Gastrocnemius medialis (tissue), 4 donors: ENCODE measurements around the gene PFKFB4.

Source experiments
- POLR2A ChIP-seq, 2 donors: fragments of 450-650 bp; IDR thresholded peaks; one replicate each; pipeline ENCODE4 v1.6.1; 2017; ENCODE audit warnings: antibody characterized with exemption in 2 of 2, mild to moderate bottlenecking in 2 of 2, moderate library complexity in 2 of 2
- TF ChIP-seq, protein P1 (sequence below), 5 experiments: fragments of 450-650 bp in 3 of 5; fragments of 200-600 bp in 2 of 5; sonication (generic) in 2 of 5; IDR thresholded peaks in 4 of 5; conservative IDR thresholded peaks in 1 of 5; 1 replicate in 4 of 5; 2 replicates in 1 of 5; pipeline ENCODE4 v1.5.1; 2016 to 2019; ENCODE audit warnings: antibody characterized with exemption in 5 of 5, mild to moderate bottlenecking in 3 of 5, moderate library complexity in 3 of 5

GRCh38 chr3:48561045-48561736 is 4.6 kb upstream of the PFKFB4 start:
- TF ChIP-seq, protein P1, sequence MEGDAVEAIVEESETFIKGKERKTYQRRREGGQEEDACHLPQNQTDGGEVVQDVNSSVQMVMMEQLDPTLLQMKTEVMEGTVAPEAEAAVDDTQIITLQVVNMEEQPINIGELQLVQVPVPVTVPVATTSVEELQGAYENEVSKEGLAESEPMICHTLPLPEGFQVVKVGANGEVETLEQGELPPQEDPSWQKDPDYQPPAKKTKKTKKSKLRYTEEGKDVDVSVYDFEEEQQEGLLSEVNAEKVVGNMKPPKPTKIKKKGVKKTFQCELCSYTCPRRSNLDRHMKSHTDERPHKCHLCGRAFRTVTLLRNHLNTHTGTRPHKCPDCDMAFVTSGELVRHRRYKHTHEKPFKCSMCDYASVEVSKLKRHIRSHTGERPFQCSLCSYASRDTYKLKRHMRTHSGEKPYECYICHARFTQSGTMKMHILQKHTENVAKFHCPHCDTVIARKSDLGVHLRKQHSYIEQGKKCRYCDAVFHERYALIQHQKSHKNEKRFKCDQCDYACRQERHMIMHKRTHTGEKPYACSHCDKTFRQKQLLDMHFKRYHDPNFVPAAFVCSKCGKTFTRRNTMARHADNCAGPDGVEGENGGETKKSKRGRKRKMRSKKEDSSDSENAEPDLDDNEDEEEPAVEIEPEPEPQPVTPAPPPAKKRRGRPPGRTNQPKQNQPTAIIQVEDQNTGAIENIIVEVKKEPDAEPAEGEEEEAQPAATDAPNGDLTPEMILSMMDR (IDR thresholded peaks at IDR 0.05 in 4 of 5, conservative IDR thresholded peaks at IDR 0.05 in 1 of 5) = peak in 2 of 5 experiments; percentile 12 to 25
- TF ChIP-seq POLR2A (IDR thresholded peaks at IDR 0.05) = no peak
